Measurements from ENCODE around the gene STAT5B.

The STAT5B gene

GRCh38 chr17:42179911-42180410 lies 96.2 kb downstream of the STAT5B start (continued):
- TF ChIP-seq CREB5 (CRISPR knock-in tag; IDR thresholded peaks at IDR 0.05; ENCODE audit: low read depth) (no peak), SNAI2 (CRISPR knock-in tag; IDR thresholded peaks at IDR 0.05) (no peak), ISL1 (CRISPR knock-in tag; IDR thresholded peaks at IDR 0.05) (no peak), CSDC2 (CRISPR knock-in tag; IDR thresholded peaks at IDR 0.05) (no peak), OSR1 (CRISPR knock-in tag; IDR thresholded peaks at IDR 0.05) (no peak), PPARA (CRISPR knock-in tag; IDR thresholded peaks at IDR 0.05; ENCODE audit: borderline replicate concordance) (no peak), ZFP3 (CRISPR knock-in tag; IDR thresholded peaks at IDR 0.05) (no peak), TSHZ2 (CRISPR knock-in tag; IDR thresholded peaks at IDR 0.05) (no peak), BACH2 (CRISPR knock-in tag; IDR thresholded peaks at IDR 0.05; ENCODE audit: borderline replicate concordance) (no peak), ZNF8 (CRISPR knock-in tag; IDR thresholded peaks at IDR 0.05) (no peak), GLIS3 (CRISPR knock-in tag; IDR thresholded peaks at IDR 0.05) (no peak), RARB (CRISPR knock-in tag; IDR thresholded peaks at IDR 0.05) (no peak)

DNA sequence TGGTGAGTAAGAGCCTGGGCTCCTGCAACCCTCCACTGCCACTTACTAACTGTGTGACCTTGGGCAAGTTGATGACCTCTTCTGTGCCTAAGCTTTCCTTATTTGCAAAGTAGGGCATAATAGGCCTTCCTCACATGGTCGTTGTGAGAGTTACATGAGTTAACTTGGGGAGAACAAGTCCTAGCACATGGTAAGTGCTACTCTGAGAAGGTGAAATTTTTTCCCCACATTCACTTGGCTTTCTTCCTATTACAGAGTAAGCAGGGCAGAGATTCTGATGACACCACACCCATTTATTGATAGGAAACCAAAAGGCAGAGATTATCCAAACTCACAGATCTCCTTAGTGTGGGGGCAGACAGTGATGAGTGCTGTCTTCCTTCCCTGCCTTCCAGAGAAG lies 96.9 kb downstream of the STAT5B start:
- ATAC-seq: no peak
- no peak for TF ChIP-seq ESRRG (CRISPR knock-in tag; IDR thresholded peaks at IDR 0.05)
- no peak for TF ChIP-seq POU6F1 (CRISPR knock-in tag; IDR thresholded peaks at IDR 0.05; ENCODE audit: borderline replicate concordance, low read depth)
- no peak for TF ChIP-seq ISL1 (CRISPR knock-in tag; IDR thresholded peaks at IDR 0.05)
- no peak for TF ChIP-seq ZFP30 (CRISPR knock-in tag; IDR thresholded peaks at IDR 0.05)
- no peak for TF ChIP-seq ZC3H10 (CRISPR knock-in tag; IDR thresholded peaks at IDR 0.05)
- TF ChIP-seq GLIS3 (CRISPR knock-in tag; IDR thresholded peaks at IDR 0.05): no peak
- TF ChIP-seq ZNF565 (CRISPR knock-in tag; conservative IDR thresholded peaks at IDR 0.05; ENCODE audit: low read depth): no peak
- TF ChIP-seq OSR1 (CRISPR knock-in tag; IDR thresholded peaks at IDR 0.05): no peak
- no peak for TF ChIP-seq TCF4 (CRISPR knock-in tag; IDR thresholded peaks at IDR 0.05; ENCODE audit: borderline replicate concordance)
- no peak for TF ChIP-seq CREB5 (CRISPR knock-in tag; IDR thresholded peaks at IDR 0.05; ENCODE audit: low read depth)
- no peak for TF ChIP-seq ZNF8 (CRISPR knock-in tag; IDR thresholded peaks at IDR 0.05)
- no peak for TF ChIP-seq ARNTL (CRISPR knock-in tag; IDR thresholded peaks at IDR 0.05; ENCODE audit: borderline replicate concordance, low read depth)
- no peak for TF ChIP-seq CSRNP3 (CRISPR knock-in tag; IDR thresholded peaks at IDR 0.05)
- TF ChIP-seq PPARA (CRISPR knock-in tag; IDR thresholded peaks at IDR 0.05; ENCODE audit: borderline replicate concordance): no peak
- no peak for TF ChIP-seq BACH2 (CRISPR knock-in tag; IDR thresholded peaks at IDR 0.05; ENCODE audit: borderline replicate concordance)

- ATAC-seq: no peak
- TF ChIP-seq TCF4 (CRISPR knock-in tag; IDR thresholded peaks at IDR 0.05; ENCODE audit: borderline replicate concordance) (no peak), ZFP30 (CRISPR knock-in tag; IDR thresholded peaks at IDR 0.05) (no peak), BACH2 (CRISPR knock-in tag; IDR thresholded peaks at IDR 0.05; ENCODE audit: borderline replicate concordance) (no peak), ESRRG (CRISPR knock-in tag; IDR thresholded peaks at IDR 0.05) (no peak), ZNF565 (CRISPR knock-in tag; conservative IDR thresholded peaks at IDR 0.05; ENCODE audit: low read depth) (no peak), CREB5 (CRISPR knock-in tag; IDR thresholded peaks at IDR 0.05; ENCODE audit: low read depth) (no peak), PPARA (CRISPR knock-in tag; IDR thresholded peaks at IDR 0.05; ENCODE audit: borderline replicate concordance) (no peak), ZNF8 (CRISPR knock-in tag; IDR thresholded peaks at IDR 0.05) (no peak), ISL1 (CRISPR knock-in tag; IDR thresholded peaks at IDR 0.05) (no peak), CSRNP3 (CRISPR knock-in tag; IDR thresholded peaks at IDR 0.05) (no peak), SNAI2 (CRISPR knock-in tag; IDR thresholded peaks at IDR 0.05) (no peak), RARB (CRISPR knock-in tag; IDR thresholded peaks at IDR 0.05) (no peak), ZFP3 (CRISPR knock-in tag; IDR thresholded peaks at IDR 0.05) (no peak)
- TF ChIP-seq, protein P1, sequence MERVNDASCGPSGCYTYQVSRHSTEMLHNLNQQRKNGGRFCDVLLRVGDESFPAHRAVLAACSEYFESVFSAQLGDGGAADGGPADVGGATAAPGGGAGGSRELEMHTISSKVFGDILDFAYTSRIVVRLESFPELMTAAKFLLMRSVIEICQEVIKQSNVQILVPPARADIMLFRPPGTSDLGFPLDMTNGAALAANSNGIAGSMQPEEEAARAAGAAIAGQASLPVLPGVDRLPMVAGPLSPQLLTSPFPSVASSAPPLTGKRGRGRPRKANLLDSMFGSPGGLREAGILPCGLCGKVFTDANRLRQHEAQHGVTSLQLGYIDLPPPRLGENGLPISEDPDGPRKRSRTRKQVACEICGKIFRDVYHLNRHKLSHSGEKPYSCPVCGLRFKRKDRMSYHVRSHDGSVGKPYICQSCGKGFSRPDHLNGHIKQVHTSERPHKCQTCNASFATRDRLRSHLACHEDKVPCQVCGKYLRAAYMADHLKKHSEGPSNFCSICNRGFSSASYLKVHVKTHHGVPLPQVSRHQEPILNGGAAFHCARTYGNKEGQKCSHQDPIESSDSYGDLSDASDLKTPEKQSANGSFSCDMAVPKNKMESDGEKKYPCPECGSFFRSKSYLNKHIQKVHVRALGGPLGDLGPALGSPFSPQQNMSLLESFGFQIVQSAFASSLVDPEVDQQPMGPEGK (CRISPR knock-in tag; IDR thresholded peaks at IDR 0.05; ENCODE audit: borderline replicate concordance): no peak
Observed at GRCh38 chr17:42178817-42179216, 97.4 kb downstream of the STAT5B start.

All from SK-N-SH treated with all-trans-retinoic acid at 6 μM for 48 hours (cell line).